ENCODE results near the gene ANGPT4. TPM values are rescaled to one million over a fixed set of nuclear protein-coding genes. Genes with fewer than 3 reads are reported as not detected.

The ANGPT4 gene
- total and polyA plus RNA-seq, 9 of the 15 experiments (the other 6 are each of a cell fraction or from before 2014, with no cell fraction given) = not detected

DNA sequence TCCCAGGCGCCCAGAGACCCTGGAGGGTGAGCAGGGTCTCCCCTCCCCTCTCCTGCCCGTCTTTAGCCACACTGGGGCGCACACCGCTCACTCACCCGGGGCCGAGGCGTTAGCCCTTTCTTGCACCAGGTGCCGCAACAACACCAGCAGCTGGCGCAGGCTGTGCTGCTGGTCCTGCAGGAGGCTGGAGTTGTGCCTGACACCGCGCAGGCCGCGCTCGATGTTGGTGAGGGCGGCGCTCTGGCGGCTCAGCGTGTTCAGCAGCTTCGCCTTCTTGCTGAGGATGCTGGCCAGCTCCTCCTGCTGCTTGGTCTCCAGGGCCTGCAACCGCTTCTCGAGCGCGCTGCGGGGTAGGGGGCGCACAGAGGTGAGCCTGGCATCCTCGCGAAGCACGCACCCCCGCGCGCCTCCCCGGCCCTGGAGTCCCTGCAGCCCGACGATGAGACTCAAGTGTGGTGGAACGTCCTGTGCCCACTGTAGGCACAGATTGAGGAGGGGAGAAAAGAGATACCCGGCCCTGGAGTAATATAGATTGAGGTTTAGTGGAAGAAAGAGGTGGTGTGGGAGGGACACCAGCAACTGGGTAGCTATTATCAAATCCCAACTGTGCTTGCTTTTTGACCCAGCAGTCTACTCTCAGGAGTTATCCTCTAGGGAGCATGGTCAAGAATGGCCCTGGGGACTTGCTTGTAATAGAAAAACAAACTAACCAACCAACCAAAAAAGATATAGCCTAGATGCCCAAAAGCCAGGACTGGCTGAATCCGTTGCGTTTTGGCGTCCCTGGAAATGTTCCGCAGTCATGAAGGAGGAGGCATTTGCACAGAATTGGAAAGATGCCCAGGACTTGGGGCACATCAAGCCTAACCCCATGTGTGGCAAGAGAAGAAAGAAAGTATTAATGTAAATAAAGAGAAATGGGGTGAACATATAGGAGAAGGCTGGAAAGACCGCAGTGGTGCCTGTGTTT lies 30.9 kb downstream of the ANGPT4 start:
- ATAC-seq = peak; percentile 57; the same call in 2 of the 3 replicates
- Histone ChIP-seq H3K9me3 (replicated peaks; ENCODE audit: control insufficient read depth, insufficient read depth, low read depth, low read length) (no peaks in the 10 kb centered on the region), H4K20me1 (replicated peaks; ENCODE audit: control insufficient read depth, insufficient read depth, low read length) (no peaks in the 10 kb centered on the region), H3K27me3 (ENCODE audit: control insufficient read depth in 2 of 2, insufficient read depth in 2 of 2, low read length in 2 of 2) (peaks cover 0 to 19% of the 10 kb centered on the region in 2 experiments; a peak in 3 of 5 replicates), H3K27ac (ENCODE audit: extremely low read depth, low read depth, low read length) (no peak overlapping the region), H3K79me2 (ENCODE audit: control insufficient read depth, insufficient read depth, low read length) (no peaks in the 10 kb centered on the region), H2AFZ (ENCODE audit: low read depth, low read length) (no peak overlapping the region), H3K4me2 (ENCODE audit: insufficient read depth, low read length) (no peak overlapping the region), H3K4me1 (replicated peaks in 1 of 2; ENCODE audit: control insufficient read depth in 2 of 2, insufficient read depth in 2 of 2, low read length in 2 of 2) (peaks cover 0 to 6% of the 10 kb centered on the region in 2 experiments; a peak in 2 of 5 replicates), H3K36me3 (ENCODE audit: control insufficient read depth, insufficient read depth, low read length) (no peaks in the 10 kb centered on the region), H3K9ac (ENCODE audit: insufficient read depth in 1 of 2, low read depth in 2 of 2, low read length in 2 of 2) (no peak overlapping the region), H3K9me1 (ENCODE audit: control insufficient read depth, insufficient read depth, low read length) (no peaks in the 10 kb centered on the region), H3K4me3 (no peak overlapping the region)
- in situ Hi-C loops (cut with MboI) = no loop called here
- BruUV-seq (replicated peaks) = no TSS peak
- WGBS (ENCODE audit: insufficient coverage, low coverage, missing lambda C conversion rate) = 5% methylated on average over 25 of the region's 41 CpGs
- no peak for FAIRE-seq
- peak in 1 of 4 experiments; percentile 16 for DNase-seq (ENCODE audit: extremely low read depth in 1 of 4, low spot score in 3 of 4)
- CTCF ChIA-PET (ENCODE audit: low intra/inter-chr PET ratio) = no interaction called here
- POLR2A ChIA-PET = no interaction called here
- intact Hi-C loops (cut with micrococcal nuclease) = no loop called here
- TF ChIP-seq, protein P1, sequence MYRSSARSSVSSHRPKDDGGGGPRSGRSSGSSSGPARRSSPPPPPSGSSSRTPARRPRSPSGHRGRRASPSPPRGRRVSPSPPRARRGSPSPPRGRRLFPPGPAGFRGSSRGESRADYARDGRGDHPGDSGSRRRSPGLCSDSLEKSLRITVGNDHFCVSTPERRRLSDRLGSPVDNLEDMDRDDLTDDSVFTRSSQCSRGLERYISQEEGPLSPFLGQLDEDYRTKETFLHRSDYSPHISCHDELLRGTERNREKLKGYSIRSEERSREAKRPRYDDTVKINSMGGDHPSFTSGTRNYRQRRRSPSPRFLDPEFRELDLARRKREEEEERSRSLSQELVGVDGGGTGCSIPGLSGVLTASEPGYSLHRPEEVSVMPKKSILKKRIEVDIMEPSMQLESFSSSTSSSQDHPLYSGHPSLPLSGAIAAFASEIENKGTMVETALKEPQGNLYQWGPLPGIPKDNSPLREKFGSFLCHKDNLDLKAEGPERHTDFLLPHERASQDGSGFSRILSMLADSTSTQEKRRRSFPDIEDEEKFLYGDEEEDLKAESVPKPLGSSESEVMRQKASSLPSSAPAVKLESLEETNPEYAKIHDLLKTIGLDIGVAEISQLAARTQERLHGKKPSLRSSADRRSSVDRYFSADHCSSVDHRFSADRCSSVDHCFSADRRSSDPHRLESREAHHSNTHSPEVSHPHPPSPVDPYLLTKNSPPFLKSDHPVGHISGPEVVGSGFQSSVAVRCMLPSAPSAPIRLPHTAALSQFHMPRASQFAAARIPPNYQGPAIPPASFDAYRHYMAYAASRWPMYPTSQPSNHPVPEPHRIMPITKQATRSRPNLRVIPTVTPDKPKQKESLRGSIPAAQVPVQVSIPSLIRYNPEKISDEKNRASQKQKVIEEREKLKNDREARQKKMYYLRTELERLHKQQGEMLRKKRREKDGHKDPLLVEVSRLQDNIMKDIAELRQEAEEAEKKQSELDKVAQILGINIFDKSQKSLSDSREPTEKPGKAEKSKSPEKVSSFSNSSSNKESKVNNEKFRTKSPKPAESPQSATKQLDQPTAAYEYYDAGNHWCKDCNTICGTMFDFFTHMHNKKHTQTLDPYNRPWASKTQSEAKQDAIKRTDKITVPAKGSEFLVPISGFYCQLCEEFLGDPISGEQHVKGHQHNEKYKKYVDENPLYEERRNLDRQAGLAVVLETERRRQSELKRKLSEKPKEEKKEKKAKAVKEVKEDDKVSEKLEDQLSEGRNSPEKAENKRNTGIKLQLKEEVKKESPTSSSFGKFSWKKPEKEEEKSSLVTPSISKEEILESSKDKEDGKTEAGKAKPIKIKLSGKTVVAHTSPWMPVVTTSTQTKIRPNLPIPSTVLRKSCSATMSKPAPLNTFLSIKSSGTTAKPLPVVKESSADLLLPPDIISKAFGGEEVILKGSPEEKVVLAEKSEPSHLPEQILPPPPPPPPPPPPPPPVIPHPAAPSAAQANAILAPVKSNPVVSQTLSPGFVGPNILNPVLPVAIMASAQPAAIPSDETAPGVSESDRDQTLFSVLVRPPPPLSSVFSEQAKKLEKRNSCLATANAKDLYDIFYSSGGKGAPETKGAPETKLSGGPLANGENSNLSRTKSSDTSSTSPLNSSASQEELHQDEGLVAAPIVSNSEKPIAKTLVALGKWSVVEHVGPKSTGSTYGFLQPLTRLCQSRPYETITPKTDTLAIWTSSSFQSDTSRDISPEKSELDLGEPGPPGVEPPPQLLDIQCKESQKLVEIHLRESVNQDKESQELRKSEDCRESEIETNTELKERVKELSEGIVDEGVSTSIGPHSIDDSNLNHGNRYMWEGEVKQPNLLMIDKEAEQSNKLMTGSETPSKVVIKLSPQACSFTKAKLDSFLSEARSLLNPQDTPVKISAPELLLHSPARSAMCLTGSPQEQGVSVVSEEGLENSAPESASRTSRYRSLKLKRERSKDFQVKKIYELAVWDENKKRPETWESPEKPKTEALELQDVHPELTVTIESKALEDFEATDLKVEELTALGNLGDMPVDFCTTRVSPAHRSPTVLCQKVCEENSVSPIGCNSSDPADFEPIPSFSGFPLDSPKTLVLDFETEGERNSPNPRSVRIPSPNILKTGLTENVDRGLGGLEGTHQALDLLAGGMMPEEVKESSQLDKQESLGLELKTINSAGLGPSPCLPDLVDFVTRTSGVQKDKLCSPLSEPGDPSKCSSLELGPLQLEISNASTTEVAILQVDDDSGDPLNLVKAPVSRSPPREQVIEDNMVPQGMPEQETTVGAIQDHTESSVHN (IDR thresholded peaks at IDR 0.05; ENCODE audit: borderline replicate concordance in 1 of 2, low read depth in 1 of 2) = no peak
- TF ChIP-seq, protein P2, sequence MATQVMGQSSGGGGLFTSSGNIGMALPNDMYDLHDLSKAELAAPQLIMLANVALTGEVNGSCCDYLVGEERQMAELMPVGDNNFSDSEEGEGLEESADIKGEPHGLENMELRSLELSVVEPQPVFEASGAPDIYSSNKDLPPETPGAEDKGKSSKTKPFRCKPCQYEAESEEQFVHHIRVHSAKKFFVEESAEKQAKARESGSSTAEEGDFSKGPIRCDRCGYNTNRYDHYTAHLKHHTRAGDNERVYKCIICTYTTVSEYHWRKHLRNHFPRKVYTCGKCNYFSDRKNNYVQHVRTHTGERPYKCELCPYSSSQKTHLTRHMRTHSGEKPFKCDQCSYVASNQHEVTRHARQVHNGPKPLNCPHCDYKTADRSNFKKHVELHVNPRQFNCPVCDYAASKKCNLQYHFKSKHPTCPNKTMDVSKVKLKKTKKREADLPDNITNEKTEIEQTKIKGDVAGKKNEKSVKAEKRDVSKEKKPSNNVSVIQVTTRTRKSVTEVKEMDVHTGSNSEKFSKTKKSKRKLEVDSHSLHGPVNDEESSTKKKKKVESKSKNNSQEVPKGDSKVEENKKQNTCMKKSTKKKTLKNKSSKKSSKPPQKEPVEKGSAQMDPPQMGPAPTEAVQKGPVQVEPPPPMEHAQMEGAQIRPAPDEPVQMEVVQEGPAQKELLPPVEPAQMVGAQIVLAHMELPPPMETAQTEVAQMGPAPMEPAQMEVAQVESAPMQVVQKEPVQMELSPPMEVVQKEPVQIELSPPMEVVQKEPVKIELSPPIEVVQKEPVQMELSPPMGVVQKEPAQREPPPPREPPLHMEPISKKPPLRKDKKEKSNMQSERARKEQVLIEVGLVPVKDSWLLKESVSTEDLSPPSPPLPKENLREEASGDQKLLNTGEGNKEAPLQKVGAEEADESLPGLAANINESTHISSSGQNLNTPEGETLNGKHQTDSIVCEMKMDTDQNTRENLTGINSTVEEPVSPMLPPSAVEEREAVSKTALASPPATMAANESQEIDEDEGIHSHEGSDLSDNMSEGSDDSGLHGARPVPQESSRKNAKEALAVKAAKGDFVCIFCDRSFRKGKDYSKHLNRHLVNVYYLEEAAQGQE (IDR thresholded peaks at IDR 0.05; ENCODE audit: borderline replicate concordance) = peak; percentile 71
- TF ChIP-seq, protein P2 (CRISPR knock-in tag; IDR thresholded peaks at IDR 0.05; ENCODE audit: low read depth) = 0 out of 2 replicates have a peak, but pooled peaks have one; percentile 31

Measured in K562 (cell line).